HCT116 (cell line): ENCODE measurements around the gene MIEN1. TPM values are rescaled to one million over a fixed set of nuclear protein-coding genes. Genes with fewer than 3 reads are reported as not detected.

Experiments
- ATAC-seq: fragments of 200-7000 bp; cut with Tn5 transposase; 2 replicates; pipeline ENCODE4 v1.9.1; 2020; ENCODE audit warnings: mild to moderate bottlenecking, moderate library complexity
- BruUV-seq: library from RNA; stranded (reverse); fragments of 400-500 nt; replicated peaks from 2 replicates; lab custom pipeline; 2021; lab: Mats Ljungman, UMichigan
- CTCF ChIA-PET: fragments of 300-600 bp; sonication (Branson Sonifier 250); formaldehyde crosslinking; loops from one replicate; lab custom pipeline; 2021; ENCODE audit warnings: antibody characterized with exemption; lab: Charles Lee
- POLR2A ChIA-PET: fragments of 300-600, 350-600 bp; sonication (Branson Sonifier 250); formaldehyde crosslinking; loops from one replicate; lab custom pipeline; 2021; ENCODE audit warnings: antibody characterized with exemption; lab: Charles Lee
- RAD21 ChIA-PET, 2 experiments: fragments of 300-600 bp; sonication (Branson Sonifier 250); formaldehyde crosslinking; loops; one replicate each; lab custom pipeline; 2023; ENCODE audit warnings: low total read pairs in 2 of 2; ENCODE audit not compliant: uncharacterized antibody in 2 of 2, unreplicated experiment in 2 of 2, low non-redundant PET in 1 of 2; lab: Charles Lee
- DNase-seq: peaks from one replicate; pipeline ENCODE4 v3.0.0-alpha.2; 2010; ENCODE audit warnings: low read depth, low spot score
- H2AFZ ChIP-seq: fragments of 200-600 bp; shearing (Covaris generic), sonication (generic); 2 replicates; pipeline ENCODE4 v1.6.1; 2017; ENCODE audit warnings: low read depth, mixed run types, mixed read lengths, antibody characterized with exemption, low read length; ENCODE audit not compliant: poor library complexity, severe bottlenecking
- H3K27ac ChIP-seq: 2 replicates; pipeline ENCODE4 v1.5.1; 2012; ENCODE audit warnings: low read depth, low read length
- H3K27me3 ChIP-seq: fragments of 200-600 bp; sonication (generic); 2 replicates; pipeline ENCODE4 v1.6.1; 2016; ENCODE audit warnings: mixed run types, low read length, mixed read lengths; ENCODE audit not compliant: insufficient read depth
- H3K36me3 ChIP-seq, 2 experiments: fragments of 200-500 bp in 1 of 2; fragments of 200-600 bp in 1 of 2; sonication (Bioruptor generic) in 1 of 2; sonication (generic) in 1 of 2; 2 replicates each; pipeline versions ENCODE4 v1.5.1 to v1.6.1; 2014 to 2016; ENCODE audit warnings: low read length in 2 of 2, inconsistent platforms in 1 of 2, mixed read lengths in 1 of 2, mixed run types in 1 of 2; ENCODE audit not compliant: insufficient read depth in 2 of 2, control insufficient read depth in 1 of 2
- H3K4me1 ChIP-seq, 2 experiments: fragments of 200-600 bp in 1 of 2; sonication (generic) in 1 of 2; 2 replicates each; pipeline versions ENCODE4 v1.5.1 to v1.6.1; 2012 to 2017; ENCODE audit warnings: low read length in 2 of 2, inconsistent platforms in 1 of 2, mild to moderate bottlenecking in 1 of 2, mixed read lengths in 1 of 2, mixed run types in 1 of 2, moderate library complexity in 1 of 2; ENCODE audit not compliant: insufficient read depth in 2 of 2, control insufficient read depth in 1 of 2
- H3K4me2 ChIP-seq: fragments of 200-600 bp; sonication (generic); 2 replicates; pipeline ENCODE4 v1.6.1; 2017; ENCODE audit warnings: mixed run types, low read length, mixed read lengths
- H3K4me3 ChIP-seq, 2 experiments: fragments of 200-600 bp in 1 of 2; sonication (generic) in 1 of 2; replicated peaks in 1 of 2; 2 replicates each; pipeline ENCODE4 v1.5.1; 2011 to 2016; ENCODE audit warnings: low read length in 2 of 2, control low read depth in 1 of 2, low read depth in 1 of 2, mild to moderate bottlenecking in 1 of 2, mixed read lengths in 1 of 2, mixed run types in 1 of 2
- H3K79me2 ChIP-seq: fragments of 200-600 bp; sonication (generic); 2 replicates; pipeline ENCODE4 v1.6.1; 2017; ENCODE audit warnings: mild to moderate bottlenecking, mixed run types, low read length, moderate library complexity, mixed read lengths; ENCODE audit not compliant: insufficient read depth
- H3K9ac ChIP-seq: fragments of 200-600 bp; sonication (generic); 2 replicates; pipeline ENCODE4 v1.6.1; 2016; ENCODE audit warnings: low read length, mixed read lengths
- H3K9me2 ChIP-seq: fragments of 200-600 bp; sonication (generic), shearing (Covaris generic); 2 replicates; pipeline ENCODE4 v1.6.1; 2017; ENCODE audit warnings: mixed run types, mild to moderate bottlenecking, moderate library complexity; ENCODE audit not compliant: insufficient read depth
- H3K9me3 ChIP-seq, 2 experiments: fragments of 200-500 bp in 1 of 2; fragments of 200-600 bp in 1 of 2; sonication (Bioruptor generic) in 1 of 2; sonication (generic) in 1 of 2; 2 replicates each; pipeline ENCODE4 v1.6.1; 2014 to 2017; ENCODE audit warnings: low read length in 2 of 2, mixed read lengths in 2 of 2, inconsistent platforms in 1 of 2, low read depth in 1 of 2, mild to moderate bottlenecking in 1 of 2, mixed run types in 1 of 2, moderate library complexity in 1 of 2; ENCODE audit not compliant: control insufficient read depth in 1 of 2, insufficient read depth in 1 of 2
- H4K20me1 ChIP-seq: fragments of 200-600 bp; sonication (generic), shearing (Covaris generic); 2 replicates; pipeline ENCODE4 v1.6.1; 2017; ENCODE audit warnings: mixed run types, mild to moderate bottlenecking, moderate library complexity; ENCODE audit not compliant: insufficient read depth
- CBX3 ChIP-seq: IDR thresholded peaks from 2 replicates; pipeline ENCODE4 v1.6.1; 2012; ENCODE audit warnings: low read depth
- EGR1 ChIP-seq: IDR thresholded peaks from 2 replicates; pipeline ENCODE4 v1.6.1; 2012; ENCODE audit warnings: low read depth
- ELF1 ChIP-seq: IDR thresholded peaks from 2 replicates; pipeline ENCODE4 v1.6.1; 2012; ENCODE audit warnings: low read depth, borderline replicate concordance
- EZH2phosphoT487 ChIP-seq: fragments of 200-600 bp; IDR thresholded peaks from 2 replicates; pipeline ENCODE4 v1.6.1; 2018; ENCODE audit warnings: antibody characterized with exemption, borderline replicate concordance
- JUND ChIP-seq: IDR thresholded peaks from 2 replicates; pipeline ENCODE4 v1.6.1; 2012
- POLR2A ChIP-seq: IDR thresholded peaks from 2 replicates; pipeline ENCODE4 v1.7.0; 2011; ENCODE audit warnings: borderline replicate concordance; ENCODE audit not compliant: insufficient read depth, insufficient read length; ENCODE audit errors: extremely low read depth
- POLR2AphosphoS5 ChIP-seq: IDR thresholded peaks from 2 replicates; pipeline ENCODE4 v1.6.1; 2011; ENCODE audit warnings: mild to moderate bottlenecking, low read depth, low read length, moderate library complexity
- SIN3A ChIP-seq: IDR thresholded peaks from 2 replicates; pipeline ENCODE4 v1.6.1; 2012; ENCODE audit warnings: low read depth
- SP1 ChIP-seq: IDR thresholded peaks from 2 replicates; pipeline ENCODE4 v1.6.1; 2012; ENCODE audit warnings: low read depth
- SRF ChIP-seq: IDR thresholded peaks from 2 replicates; pipeline ENCODE4 v1.6.1; 2012; ENCODE audit warnings: low read depth
- TCF7L2 ChIP-seq: IDR thresholded peaks from 2 replicates; pipeline ENCODE4 v1.7.0; 2011; ENCODE audit warnings: borderline replicate concordance, inconsistent platforms; ENCODE audit not compliant: insufficient read depth, insufficient read length; ENCODE audit errors: extremely low read depth
- YY1 ChIP-seq: IDR thresholded peaks from 2 replicates; pipeline ENCODE4 v1.6.1; 2011; ENCODE audit warnings: low read length, low read depth, moderate library complexity, mild to moderate bottlenecking; ENCODE audit not compliant: insufficient replicate concordance; ENCODE audit errors: extremely low read depth
- intact Hi-C: fragments of 100-400 bp; cut with micrococcal nuclease; formaldehyde crosslinking; loops from 2 replicates; pipeline ENCODE4 v1.10.0; 2022
- total RNA-seq: library from RNA; stranded (reverse); gene quantifications from one replicate; pipeline ENCODE4 v1.2.1, GENCODE V29; 2021; ENCODE audit not compliant: unreplicated experiment
- TF ChIP-seq, protein P1 (sequence below): IDR thresholded peaks from 2 replicates; pipeline ENCODE4 v1.6.1; 2012
- TF ChIP-seq, protein P2 (sequence below): IDR thresholded peaks from 2 replicates; pipeline ENCODE4 v1.6.1; 2012; ENCODE audit warnings: low read depth

MIEN1 gene
- total RNA-seq, 1 experiment from 2014 or later: 73.9 TPM

DNA sequence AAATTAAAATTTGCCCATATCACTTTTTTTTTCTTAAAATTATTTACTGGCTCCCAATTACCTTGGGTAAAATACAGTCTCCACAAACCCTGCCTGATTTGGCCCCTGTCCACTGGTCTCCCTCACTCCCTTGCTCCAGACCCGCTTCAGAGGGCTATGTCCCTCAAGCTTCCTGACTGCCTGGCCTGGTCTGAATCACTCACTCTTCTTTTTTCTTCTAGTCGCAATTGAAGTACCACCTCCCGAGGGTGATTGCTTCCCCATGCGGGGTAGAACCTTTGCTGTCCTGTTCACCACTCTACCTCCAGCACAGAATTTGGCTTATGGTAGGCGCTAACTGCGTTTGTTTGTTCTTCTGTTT lies 41.9 kb downstream of the MIEN1 start:
- Histone ChIP-seq H2AFZ (peak overlapping the region; percentile 40), H3K27me3 (no peaks in the 10 kb centered on the region), H3K4me2 (peak overlapping the region; percentile 91), H3K9me3 (no peaks in the 10 kb centered on the region), H3K36me3 (no peaks in the 10 kb centered on the region), H3K27ac (peak overlapping the region; percentile 95), H3K79me2 (no peaks in the 10 kb centered on the region), H3K9me2 (no peaks in the 10 kb centered on the region), H4K20me1 (no peaks in the 10 kb centered on the region), H3K4me1 (peaks cover 10 to 19% of the 10 kb centered on the region in 2 experiments; a peak in 3 of 4 replicates), H3K4me3 (peak overlapping the region; percentile 84 to 89), H3K9ac (peak overlapping the region; percentile 77)
- no peak for DNase-seq
- BruUV-seq: TSS peak; percentile 94
- POLR2A ChIA-PET: interaction anchor here (0.9 to 2.1 kb wide), 3 partner anchors 11 to 41 kb away, joined by 3 to 16 read pairs (median 6); partner anchors contain the start of genes ERBB2 and MIEN1
- TF ChIP-seq EZH2phosphoT487 (no peak), YY1 (no peak)
- RAD21 ChIA-PET: interaction anchor here in 1 of 2 experiments (1.1 kb wide), 1 partner anchor 42 kb away, joined by 3 read pairs; the partner anchor contains the start of gene MIEN1
- intact Hi-C loops: no loop called here
- CTCF ChIA-PET: interaction anchor here (1.0 to 2.4 kb wide), 9 partner anchors 17 to 706 kb away, joined by 3 to 9 read pairs (median 4); no protein-coding TSS in a partner anchor
- ATAC-seq: no peak

DNA sequence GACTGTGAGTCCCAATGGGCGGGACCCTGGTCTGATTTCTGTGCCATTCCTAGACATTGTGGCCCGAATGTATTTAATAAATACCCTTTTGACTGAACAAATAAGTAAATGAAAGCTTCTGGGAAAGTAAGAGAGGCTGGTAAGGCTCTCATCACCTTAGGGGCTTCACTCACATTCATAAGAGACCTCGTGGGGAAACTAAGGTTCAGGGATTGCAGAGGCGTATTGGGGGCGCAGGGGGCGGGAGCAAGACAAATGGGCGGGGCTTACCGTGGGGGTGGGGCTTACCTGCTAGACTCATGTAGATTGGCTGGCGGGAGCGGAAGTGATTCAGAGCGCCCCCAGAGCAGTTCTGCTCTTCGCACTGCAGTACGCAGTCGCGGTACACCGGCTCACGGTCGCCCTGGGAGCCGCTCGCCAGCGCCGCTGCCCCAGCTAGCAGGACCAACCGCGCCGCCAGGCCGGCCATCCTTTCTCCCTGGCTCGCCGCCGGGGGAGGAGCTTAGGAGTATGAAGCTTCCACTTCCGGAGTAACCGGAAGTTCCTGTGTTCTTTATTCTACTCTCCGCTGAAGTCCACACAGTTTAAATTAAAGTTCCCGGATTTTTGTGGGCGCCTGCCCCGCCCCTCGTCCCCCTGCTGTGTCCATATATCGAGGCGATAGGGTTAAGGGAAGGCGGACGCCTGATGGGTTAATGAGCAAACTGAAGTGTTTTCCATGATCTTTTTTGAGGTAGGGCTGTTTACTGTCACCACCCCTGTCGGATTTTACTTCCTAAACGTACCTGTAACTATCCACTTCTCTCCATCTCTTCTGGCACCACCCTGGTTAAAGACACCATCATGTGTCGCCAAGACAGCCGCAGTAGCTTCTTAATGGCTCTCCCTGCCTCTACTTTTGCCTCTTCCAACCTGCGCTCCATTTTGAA lies 42.5 kb downstream of the MIEN1 start, which contains the start of gene PGAP3:
PGAP3 (minus strand) TSS at position 512 of the 929 bp plus-strand sequence; CDS start at position 469, 43 bp downstream.
- H3K36me3 ChIP-seq: no peaks in the 10 kb centered on the region
- no peaks in the 10 kb centered on the region for H4K20me1 ChIP-seq
- peak; percentile 91 for DNase-seq
- peak within 1 kb of the TSS; percentile 91 for H3K4me2 ChIP-seq
- intact Hi-C loops: no loop called here
- CTCF ChIA-PET: interaction anchor here (0.6 to 2.4 kb wide), 10 partner anchors 9 to 705 kb away, joined by 3 to 9 read pairs (median 4); partner anchors contain the start of gene MIEN1
- no TSS peak for BruUV-seq
- H3K9me3 ChIP-seq: no peaks in the 10 kb centered on the region
- peak; percentile 95 for ATAC-seq
- RAD21 ChIA-PET: interaction anchor here in 1 of 2 experiments (1.1 kb wide), 1 partner anchor 42 kb away, joined by 3 read pairs; the partner anchor contains the start of gene MIEN1
- peak within 1 kb of the TSS; percentile 84 to 89 for H3K4me3 ChIP-seq
- peak within 1 kb of the TSS; percentile 77 for H3K9ac ChIP-seq
- H3K9me2 ChIP-seq: no peaks in the 10 kb centered on the region
- H2AFZ ChIP-seq: peak within 1 kb of the TSS; percentile 49
- no peaks in the 10 kb centered on the region for H3K27me3 ChIP-seq
- POLR2A ChIA-PET: interaction anchor here (0.9 to 2.1 kb wide), 4 partner anchors 10 to 41 kb away, joined by 3 to 16 read pairs (median 6); partner anchors contain the start of genes ERBB2 and MIEN1
- H3K27ac ChIP-seq: peak within 1 kb of the TSS; percentile 95
- H3K4me1 ChIP-seq: peaks cover 10 to 19% of the 10 kb centered on the region in 2 experiments; a peak in 3 of 4 replicates
- TF ChIP-seq YY1 (peak; percentile 23), SIN3A (peak; percentile 62; the same call in 1 of the 2 replicates), EGR1 (peak; percentile 65; the same call in 1 of the 2 replicates), SP1 (peak; percentile 51), EZH2phosphoT487 (no peak), TCF7L2 (no peak), JUND (no peak), POLR2A (no peak), CBX3 (0 out of 2 replicates have a peak, but pooled peaks have one; percentile 39), ELF1 (peak; percentile 89), SRF (peak; percentile 47; the same call in 1 of the 2 replicates), POLR2AphosphoS5 (peak; percentile 91)
- TF ChIP-seq, protein P1, sequence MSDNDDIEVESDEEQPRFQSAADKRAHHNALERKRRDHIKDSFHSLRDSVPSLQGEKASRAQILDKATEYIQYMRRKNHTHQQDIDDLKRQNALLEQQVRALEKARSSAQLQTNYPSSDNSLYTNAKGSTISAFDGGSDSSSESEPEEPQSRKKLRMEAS: peak; percentile 24; the same call in 1 of the 2 replicates
- TF ChIP-seq, protein P2, sequence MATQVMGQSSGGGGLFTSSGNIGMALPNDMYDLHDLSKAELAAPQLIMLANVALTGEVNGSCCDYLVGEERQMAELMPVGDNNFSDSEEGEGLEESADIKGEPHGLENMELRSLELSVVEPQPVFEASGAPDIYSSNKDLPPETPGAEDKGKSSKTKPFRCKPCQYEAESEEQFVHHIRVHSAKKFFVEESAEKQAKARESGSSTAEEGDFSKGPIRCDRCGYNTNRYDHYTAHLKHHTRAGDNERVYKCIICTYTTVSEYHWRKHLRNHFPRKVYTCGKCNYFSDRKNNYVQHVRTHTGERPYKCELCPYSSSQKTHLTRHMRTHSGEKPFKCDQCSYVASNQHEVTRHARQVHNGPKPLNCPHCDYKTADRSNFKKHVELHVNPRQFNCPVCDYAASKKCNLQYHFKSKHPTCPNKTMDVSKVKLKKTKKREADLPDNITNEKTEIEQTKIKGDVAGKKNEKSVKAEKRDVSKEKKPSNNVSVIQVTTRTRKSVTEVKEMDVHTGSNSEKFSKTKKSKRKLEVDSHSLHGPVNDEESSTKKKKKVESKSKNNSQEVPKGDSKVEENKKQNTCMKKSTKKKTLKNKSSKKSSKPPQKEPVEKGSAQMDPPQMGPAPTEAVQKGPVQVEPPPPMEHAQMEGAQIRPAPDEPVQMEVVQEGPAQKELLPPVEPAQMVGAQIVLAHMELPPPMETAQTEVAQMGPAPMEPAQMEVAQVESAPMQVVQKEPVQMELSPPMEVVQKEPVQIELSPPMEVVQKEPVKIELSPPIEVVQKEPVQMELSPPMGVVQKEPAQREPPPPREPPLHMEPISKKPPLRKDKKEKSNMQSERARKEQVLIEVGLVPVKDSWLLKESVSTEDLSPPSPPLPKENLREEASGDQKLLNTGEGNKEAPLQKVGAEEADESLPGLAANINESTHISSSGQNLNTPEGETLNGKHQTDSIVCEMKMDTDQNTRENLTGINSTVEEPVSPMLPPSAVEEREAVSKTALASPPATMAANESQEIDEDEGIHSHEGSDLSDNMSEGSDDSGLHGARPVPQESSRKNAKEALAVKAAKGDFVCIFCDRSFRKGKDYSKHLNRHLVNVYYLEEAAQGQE: no peak
- TF ChIP-seq, all 23 proteins: peak for 9
- no peaks in the 10 kb centered on the region for H3K79me2 ChIP-seq
